Naive B cell (primary cell): ENCODE results near the gene STIM2. TPM values are rescaled to one million over a fixed set of nuclear protein-coding genes. Genes with fewer than 3 reads are reported as not detected.
A peak's percentile ranks its signal among the peaks of the same experiment; 100 is the strongest.
"Not testable (repeated sequence)": the region's sequence is repeated elsewhere in the genome, so short reads cannot be mapped to it uniquely, and the experiment has no call there.

ENCODE experiments used
- ATAC-seq, 2 donors: fragments of 150-1000 bp; cut with Tn5 transposase; 2 replicates each; pipeline ENCODE4 v1.10.0; 2021; ENCODE audit warnings: low read depth in 2 of 2, mild to moderate bottlenecking in 2 of 2, moderate library complexity in 2 of 2
- DNase-seq: peaks from one replicate; pipeline ENCODE4 v3.0.0; 2022
- H3K27ac Mint-ChIP-seq, 6 donors: one replicate each; pipeline ENCODE4 v1.8.0; 2020 to 2022; ENCODE audit warnings: mild to moderate bottlenecking in 6 of 6, mixed read lengths in 6 of 6, moderate library complexity in 5 of 6, inconsistent platforms in 2 of 6
- H3K27me3 Mint-ChIP-seq, 3 donors: one replicate each; pipeline ENCODE4 v1.8.0; 2021 to 2022; ENCODE audit warnings: mixed read lengths in 3 of 3, mild to moderate bottlenecking in 1 of 3
- H3K36me3 Mint-ChIP-seq, 2 donors: one replicate each; pipeline ENCODE4 v1.8.0; 2020 to 2022; ENCODE audit warnings: mixed read lengths in 2 of 2, inconsistent platforms in 1 of 2, mild to moderate bottlenecking in 1 of 2
- H3K4me1 Mint-ChIP-seq, 3 donors: one replicate each; pipeline ENCODE4 v1.8.0; 2020 to 2022; ENCODE audit warnings: mixed read lengths in 3 of 3, inconsistent platforms in 1 of 3, mild to moderate bottlenecking in 1 of 3, moderate library complexity in 1 of 3
- H3K4me3 Mint-ChIP-seq, 8 donors: one replicate each; pipeline ENCODE4 v1.8.0; 2020 to 2022; ENCODE audit warnings: mild to moderate bottlenecking in 8 of 8, mixed read lengths in 8 of 8, moderate library complexity in 8 of 8, inconsistent platforms in 2 of 8
- H3K9me3 Mint-ChIP-seq, 7 donors: one replicate each; pipeline ENCODE4 v1.8.0; 2020 to 2022; ENCODE audit warnings: mixed read lengths in 7 of 7, mild to moderate bottlenecking in 5 of 7, inconsistent platforms in 2 of 7, moderate library complexity in 1 of 7
- polyA plus RNA-seq, 6 donors: library from polyadenylated mRNA; unstranded; fragments of 300-500 nt; fragmentation: Illumina TruSeq; gene quantifications; one replicate each; pipeline ENCODE4 v1.2.3, GENCODE V29; 2021; ENCODE audit warnings: low read depth in 6 of 6

Gene STIM2
- polyA plus RNA-seq, 6 donors from 2014 or later: 35.5 to 63.2 (median 46.0) TPM

DNA sequence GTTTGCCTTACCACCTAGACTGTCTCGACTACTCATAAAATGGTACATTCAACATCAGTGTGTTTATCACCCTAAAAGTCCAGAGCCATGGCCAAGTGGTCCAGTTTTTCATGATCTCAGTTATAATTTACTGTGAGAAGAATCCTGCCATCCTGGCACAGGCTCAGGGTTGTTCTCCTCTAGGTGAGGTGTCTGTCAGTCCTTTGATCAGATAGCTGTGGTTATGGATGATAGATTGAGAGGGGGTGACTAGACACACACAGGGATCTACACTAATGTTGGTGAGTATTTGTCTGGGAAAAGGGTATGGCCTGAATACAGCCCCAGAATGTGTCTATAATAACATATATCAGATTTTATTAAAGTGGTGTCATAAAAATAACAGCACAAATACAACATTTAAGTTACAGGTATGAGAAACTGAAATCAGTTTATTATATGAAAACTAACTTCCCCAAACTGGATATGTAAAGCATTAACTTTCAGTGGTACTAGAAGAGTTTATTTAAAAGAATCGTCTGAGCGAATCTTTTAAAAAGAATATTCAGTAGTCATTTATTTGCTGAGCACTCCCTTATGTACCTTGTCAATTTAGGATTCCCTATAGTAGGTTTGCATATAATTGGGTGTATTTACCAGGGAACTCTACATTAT is 93.3 kb downstream of the STIM2 start:
- ATAC-seq: peak; percentile 63 to 72
- H3K27me3 Mint-ChIP-seq: no peaks in the 10 kb centered on the region
- peak overlapping the region in 7 of 8 donors; percentile 34 to 74 (median 60) for H3K4me3 Mint-ChIP-seq
- peaks cover 7 to 9% of the 10 kb centered on the region in 2 donors for H3K36me3 Mint-ChIP-seq
- H3K9me3 Mint-ChIP-seq: peaks cover 2 to 16% (median 5%) of the 10 kb centered on the region in 7 donors
- peaks cover 19 to 40% (median 27%) of the 10 kb centered on the region in 3 donors for H3K4me1 Mint-ChIP-seq
- DNase-seq: peak; percentile 14
- peak overlapping the region; percentile 48 to 85 (median 63) for H3K27ac Mint-ChIP-seq

- H3K4me1 Mint-ChIP-seq: peaks cover 25 to 49% (median 40%) of the 10 kb centered on the region in 3 donors
Measured at GRCh38 chr4:26955241-26955640, 94.6 kb downstream of the STIM2 start.

DNA sequence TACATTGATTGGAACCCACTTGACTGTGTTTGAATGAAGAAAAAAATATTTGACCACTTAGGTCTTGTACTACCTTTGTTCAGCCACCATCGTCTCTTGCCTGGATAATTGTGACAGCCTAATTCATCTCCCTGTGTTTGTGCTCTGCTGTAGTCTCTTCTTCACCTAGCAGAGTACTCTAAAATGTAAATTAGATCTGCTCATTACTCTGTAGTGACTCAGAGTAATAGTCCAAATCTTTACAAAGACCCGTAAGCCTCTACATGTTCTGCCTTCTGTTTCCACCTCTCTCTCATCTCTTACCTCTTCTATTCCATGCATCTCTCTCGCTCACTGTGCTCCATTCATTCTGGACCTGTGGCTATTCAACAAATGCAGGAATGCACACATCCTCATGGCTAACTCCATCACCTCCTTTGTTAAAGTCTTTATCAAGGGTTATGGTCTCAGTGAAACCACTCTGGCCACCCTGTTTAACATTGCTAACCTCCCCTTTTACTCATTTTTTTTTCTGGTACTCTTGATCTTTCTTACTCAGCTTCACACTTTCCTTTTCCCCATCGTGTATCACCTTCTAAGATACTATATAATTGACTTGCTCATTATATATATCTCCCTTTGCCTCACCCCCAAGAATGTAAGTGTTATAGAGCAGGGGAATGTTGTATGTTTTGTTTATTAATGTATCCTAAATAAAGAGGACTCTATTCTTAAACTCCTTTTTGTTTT is 98.4 kb downstream of the STIM2 start:
- no peak for DNase-seq
- Mint-ChIP-seq H3K4me3 (no peak overlapping the region), H3K27me3 (no peaks in the 10 kb centered on the region), H3K9me3 (no peaks in the 10 kb centered on the region), H3K4me1 (peaks cover 26 to 41% (median 38%) of the 10 kb centered on the region in 3 donors), H3K36me3 (peaks cover 17 to 18% of the 10 kb centered on the region in 2 donors), H3K27ac (peak overlapping the region in 3 of 6 donors; percentile 44 to 89 (median 77))
- ATAC-seq: no peak

More at GRCh38 chr4:26955241-26955640, 94.6 kb downstream of the STIM2 start:
- DNase-seq: no peak
- Mint-ChIP-seq H3K36me3 (peaks cover 13 to 17% of the 10 kb centered on the region in 2 donors), H3K27ac (no peak overlapping the region), H3K9me3 (peaks cover 0 to 12% (median 2%) of the 10 kb centered on the region in 7 donors), H3K4me3 (no peak overlapping the region), H3K27me3 (no peaks in the 10 kb centered on the region)
- no peak for ATAC-seq

- DNase-seq (no peak), ATAC-seq (no peak)
- H3K4me3 Mint-ChIP-seq: no peak overlapping the region
- peaks cover 31 to 47% (median 42%) of the 10 kb centered on the region in 3 donors for H3K4me1 Mint-ChIP-seq
- peaks cover 17 to 18% of the 10 kb centered on the region in 2 donors for H3K36me3 Mint-ChIP-seq
- H3K9me3 Mint-ChIP-seq: no peaks in the 10 kb centered on the region
- peak overlapping the region in 4 of 6 donors; percentile 18 to 77 (median 42) for H3K27ac Mint-ChIP-seq
- no peaks in the 10 kb centered on the region for H3K27me3 Mint-ChIP-seq
Measured at GRCh38 chr4:26959654-26960047, 99.0 kb downstream of the STIM2 start.

DNA sequence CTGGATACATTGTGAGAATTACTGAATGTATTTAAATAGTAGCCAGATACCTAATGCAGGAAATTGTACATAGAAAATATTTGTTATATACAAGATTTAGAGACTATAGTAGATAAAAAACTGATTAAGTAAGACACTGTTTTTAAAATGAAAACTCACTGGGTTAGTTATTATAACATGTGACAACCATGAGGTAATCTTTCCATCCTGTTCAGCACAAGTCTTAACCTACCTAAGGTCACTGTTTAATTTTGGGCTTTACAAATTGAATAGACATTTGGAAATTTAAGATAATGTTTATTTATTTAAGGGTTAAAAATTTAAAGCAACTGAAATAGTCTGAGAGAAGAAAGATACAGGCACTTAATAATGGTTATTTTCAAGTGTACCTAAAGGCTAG is 102.1 kb downstream of the STIM2 start:
- Mint-ChIP-seq H3K27me3 (no peaks in the 10 kb centered on the region), H3K9me3 (no peaks in the 10 kb centered on the region), H3K36me3 (peaks cover 17 to 18% of the 10 kb centered on the region in 2 donors), H3K4me3 (no peak overlapping the region), H3K4me1 (peaks cover 50 to 71% (median 54%) of the 10 kb centered on the region in 3 donors), H3K27ac (peak overlapping the region in 1 of 6 donors; percentile 25)
- no peak for DNase-seq
- ATAC-seq: no peak

DNA sequence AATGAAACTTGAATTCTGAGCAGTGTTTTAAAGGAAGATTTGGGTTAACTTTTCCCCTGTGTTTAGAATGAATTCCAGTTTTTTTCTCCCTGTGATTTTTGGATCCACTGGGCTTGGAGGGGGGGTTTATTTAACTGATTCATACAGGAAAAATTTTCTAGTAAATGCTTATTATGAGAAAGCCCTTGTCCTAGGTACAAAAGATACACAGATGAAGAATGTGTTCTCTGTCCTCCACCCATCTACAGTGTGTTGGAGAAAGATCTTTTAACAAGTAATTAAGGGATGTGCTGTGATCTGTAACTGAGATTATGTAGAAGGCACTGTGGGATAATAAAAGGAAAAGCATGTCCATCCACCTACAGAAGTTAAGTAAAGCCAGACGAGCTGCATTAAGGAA is 103.9 kb downstream of the STIM2 start:
- H3K4me1 Mint-ChIP-seq: peaks cover 52 to 81% (median 62%) of the 10 kb centered on the region in 3 donors
- peak overlapping the region in 5 of 6 donors; percentile 1 to 91 (median 65) for H3K27ac Mint-ChIP-seq
- no peak overlapping the region for H3K4me3 Mint-ChIP-seq
- ATAC-seq: no peak
- H3K9me3 Mint-ChIP-seq: no peaks in the 10 kb centered on the region
- peaks cover 2 to 5% of the 10 kb centered on the region in 2 donors for H3K36me3 Mint-ChIP-seq
- no peak for DNase-seq
- no peaks in the 10 kb centered on the region for H3K27me3 Mint-ChIP-seq

DNA sequence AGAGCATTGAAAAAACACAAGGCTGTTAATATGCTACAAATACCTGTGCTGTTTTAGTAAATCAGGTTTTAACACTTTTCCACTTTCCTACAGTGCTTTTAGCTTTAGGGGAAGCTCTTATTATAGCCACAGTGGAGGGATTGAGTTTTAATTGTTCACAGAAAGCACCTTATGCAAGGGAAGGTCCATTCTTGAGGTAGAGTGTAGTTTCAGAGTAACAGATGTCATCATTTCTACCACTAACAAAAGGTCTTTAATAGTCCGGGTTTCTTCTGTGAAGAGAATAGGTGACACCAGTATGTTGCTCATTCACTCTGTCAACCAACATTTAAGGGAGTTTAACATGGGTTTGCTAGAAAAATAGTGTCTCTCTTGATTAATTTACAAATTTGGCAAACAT is 104.4 kb downstream of the STIM2 start:
- ATAC-seq (no peak), DNase-seq (no peak)
- Mint-ChIP-seq H3K36me3 (peaks cover 0 to 5% of the 10 kb centered on the region in 2 donors), H3K9me3 (no peaks in the 10 kb centered on the region), H3K27ac (peak overlapping the region; percentile 1 to 91 (median 31)), H3K27me3 (no peaks in the 10 kb centered on the region), H3K4me3 (no peak overlapping the region), H3K4me1 (peaks cover 50 to 79% (median 59%) of the 10 kb centered on the region in 3 donors)

DNA sequence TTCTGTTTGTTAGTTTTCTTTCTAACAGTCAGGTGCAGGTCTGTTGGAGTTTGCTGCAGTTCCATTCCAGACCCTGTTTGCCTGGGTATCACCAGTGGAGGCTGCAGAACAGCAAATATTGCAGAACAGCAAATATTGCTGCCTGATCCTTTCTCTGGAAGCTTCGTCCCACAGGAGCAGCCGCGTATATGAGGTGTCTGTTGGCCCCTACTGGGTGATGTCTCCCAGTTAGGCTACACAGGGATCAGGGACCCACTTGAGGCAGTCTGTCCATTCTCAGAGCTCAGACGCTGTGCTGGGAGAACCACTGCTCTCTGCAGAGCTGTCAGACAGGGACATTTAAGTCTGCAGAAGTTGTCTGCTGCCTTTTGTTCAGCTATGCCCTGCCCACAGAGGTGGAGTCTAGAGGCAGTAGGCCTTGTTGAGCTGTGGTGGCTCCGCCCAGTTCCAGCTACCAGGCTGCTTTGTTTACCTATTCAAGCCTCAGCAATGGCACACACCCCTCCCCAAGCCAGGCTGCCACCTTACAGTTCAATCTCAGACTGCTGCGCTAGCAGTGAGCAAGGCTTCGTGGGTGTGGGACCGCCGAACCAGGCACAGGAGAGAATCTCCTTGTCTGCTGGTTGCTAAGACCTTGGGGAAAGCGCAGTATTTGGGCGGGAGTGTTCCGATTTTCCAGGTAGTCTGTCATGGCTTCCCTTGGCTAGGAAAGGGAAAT is 115.0 kb downstream of the STIM2 start:
- not testable (repeated sequence) for H3K4me3 Mint-ChIP-seq, H3K27me3 Mint-ChIP-seq, H3K9me3 Mint-ChIP-seq, DNase-seq, H3K36me3 Mint-ChIP-seq, ATAC-seq
- peaks cover 64 to 75% (median 75%) of the 10 kb centered on the region in 3 donors for H3K4me1 Mint-ChIP-seq
- peak overlapping the region in 1 of 6 donors; percentile 40 for H3K27ac Mint-ChIP-seq

DNA sequence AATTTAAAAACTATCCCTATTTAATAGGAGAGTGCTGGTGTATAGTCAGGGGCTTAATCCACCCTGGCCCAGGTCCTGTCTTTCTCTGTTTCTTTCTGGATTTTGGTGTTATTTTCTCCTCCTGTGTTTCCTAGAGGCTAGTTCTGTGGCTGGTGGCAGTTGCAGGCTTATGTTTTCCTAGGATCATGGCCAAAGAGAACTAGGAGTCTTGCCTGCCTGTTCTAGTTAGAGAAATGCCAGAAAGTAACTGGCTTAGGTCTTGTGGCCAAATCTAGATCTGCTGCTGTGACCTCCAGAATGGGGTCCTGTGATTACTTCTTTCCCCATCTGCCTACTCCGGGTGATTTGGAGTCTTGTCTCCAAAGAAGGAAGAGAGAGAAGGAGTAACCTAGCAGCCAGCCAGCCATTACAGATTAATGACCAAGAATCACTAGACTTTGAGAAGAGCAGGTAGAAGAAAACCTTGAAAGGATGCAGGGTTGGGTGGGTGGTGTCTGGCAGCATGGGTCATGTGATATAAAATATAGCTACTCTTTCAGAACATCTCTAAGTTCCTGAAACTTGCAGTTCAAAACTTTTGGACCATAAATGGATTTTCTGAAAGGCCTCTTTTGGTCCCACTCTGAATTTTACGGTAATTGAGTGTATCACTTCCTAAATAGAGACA is 117.9 kb downstream of the STIM2 start:
- no peaks in the 10 kb centered on the region for H3K27me3 Mint-ChIP-seq
- peaks cover 0 to 10% of the 10 kb centered on the region in 2 donors for H3K36me3 Mint-ChIP-seq
- DNase-seq (peak; percentile 57), ATAC-seq (peak; percentile 92 to 94)
- peak overlapping the region in 6 of 8 donors; percentile 31 to 74 (median 45) for H3K4me3 Mint-ChIP-seq
- H3K27ac Mint-ChIP-seq: peak overlapping the region; percentile 61 to 97 (median 94)
- no peaks in the 10 kb centered on the region for H3K9me3 Mint-ChIP-seq
- peaks cover 40 to 55% (median 55%) of the 10 kb centered on the region in 3 donors for H3K4me1 Mint-ChIP-seq

GRCh38 chr4:26984896-26985295 is 124.3 kb downstream of the STIM2 start:
- no peak for DNase-seq
- ATAC-seq: no peak
- Mint-ChIP-seq H3K27me3 (no peaks in the 10 kb centered on the region), H3K4me1 (peaks cover 25 to 49% (median 40%) of the 10 kb centered on the region in 3 donors), H3K36me3 (peaks cover 7 to 25% of the 10 kb centered on the region in 2 donors), H3K27ac (peak overlapping the region in 1 of 6 donors; percentile 69), H3K9me3 (peaks cover 0 to 5% (median 0%) of the 10 kb centered on the region in 7 donors), H3K4me3 (no peak overlapping the region)

GRCh38 chr4:26985873-26986272 is 125.2 kb downstream of the STIM2 start:
- Mint-ChIP-seq H3K27ac (peak overlapping the region in 4 of 6 donors; percentile 44 to 74 (median 70)), H3K27me3 (no peaks in the 10 kb centered on the region), H3K9me3 (peaks cover 0 to 9% (median 0%) of the 10 kb centered on the region in 7 donors), H3K4me3 (peak overlapping the region in 2 of 8 donors; percentile 24 to 56), H3K36me3 (peaks cover 7 to 25% of the 10 kb centered on the region in 2 donors), H3K4me1 (peaks cover 31 to 50% (median 49%) of the 10 kb centered on the region in 3 donors)
- ATAC-seq (peak; percentile 97 to 98), DNase-seq (peak; percentile 46)

DNA sequence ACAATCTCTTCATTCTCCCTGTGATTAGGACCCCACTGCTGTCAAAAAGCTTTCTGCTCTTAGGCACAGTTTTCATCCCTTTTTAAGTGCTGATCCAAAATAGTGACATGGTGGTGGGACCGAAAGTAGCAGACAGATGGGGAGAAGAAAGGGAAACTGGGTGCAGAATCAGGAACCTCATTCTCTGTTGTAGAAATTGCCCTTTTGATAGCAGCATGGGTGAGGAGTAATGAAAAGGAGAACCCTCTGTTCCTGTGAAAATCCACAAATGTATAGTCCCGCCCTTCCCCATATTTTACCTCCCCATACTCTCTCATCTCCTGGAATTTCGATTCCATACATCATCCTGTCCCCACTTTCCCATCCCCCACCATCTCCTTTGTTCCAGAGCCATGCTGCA is 126.5 kb downstream of the STIM2 start:
- peak overlapping the region in 6 of 8 donors; percentile 37 to 75 (median 58) for H3K4me3 Mint-ChIP-seq
- peaks cover 0 to 10% (median 0%) of the 10 kb centered on the region in 7 donors for H3K9me3 Mint-ChIP-seq
- H3K36me3 Mint-ChIP-seq: peaks cover 7 to 20% of the 10 kb centered on the region in 2 donors

More for the DNA sequence above, 126.5 kb downstream of the STIM2 start:
- Mint-ChIP-seq H3K4me1 (peaks cover 37 to 57% (median 45%) of the 10 kb centered on the region in 3 donors), H3K27ac (peak overlapping the region; percentile 67 to 88 (median 78)), H3K27me3 (no peaks in the 10 kb centered on the region)
- DNase-seq (no peak), ATAC-seq (peak; percentile 21 to 22)
